SK-N-MC (cell line): ENCODE results near the gene POMZP3.
"Not testable (repeated sequence)": the region's sequence is repeated elsewhere in the genome, so short reads cannot be mapped to it uniquely, and the experiment has no call there.

Source experiments
- EZH2 ChIP-seq: fragments of 200-600 bp; sonication (generic); IDR thresholded peaks from one replicate; pipeline ENCODE4 v1.6.1; 2017; ENCODE audit warnings: antibody characterized with exemption
- POLR2AphosphoS5 ChIP-seq: IDR thresholded peaks from 2 replicates; pipeline ENCODE4 v1.6.1; 2012; ENCODE audit warnings: mild to moderate bottlenecking, low read depth, low read length, borderline replicate concordance

DNA sequence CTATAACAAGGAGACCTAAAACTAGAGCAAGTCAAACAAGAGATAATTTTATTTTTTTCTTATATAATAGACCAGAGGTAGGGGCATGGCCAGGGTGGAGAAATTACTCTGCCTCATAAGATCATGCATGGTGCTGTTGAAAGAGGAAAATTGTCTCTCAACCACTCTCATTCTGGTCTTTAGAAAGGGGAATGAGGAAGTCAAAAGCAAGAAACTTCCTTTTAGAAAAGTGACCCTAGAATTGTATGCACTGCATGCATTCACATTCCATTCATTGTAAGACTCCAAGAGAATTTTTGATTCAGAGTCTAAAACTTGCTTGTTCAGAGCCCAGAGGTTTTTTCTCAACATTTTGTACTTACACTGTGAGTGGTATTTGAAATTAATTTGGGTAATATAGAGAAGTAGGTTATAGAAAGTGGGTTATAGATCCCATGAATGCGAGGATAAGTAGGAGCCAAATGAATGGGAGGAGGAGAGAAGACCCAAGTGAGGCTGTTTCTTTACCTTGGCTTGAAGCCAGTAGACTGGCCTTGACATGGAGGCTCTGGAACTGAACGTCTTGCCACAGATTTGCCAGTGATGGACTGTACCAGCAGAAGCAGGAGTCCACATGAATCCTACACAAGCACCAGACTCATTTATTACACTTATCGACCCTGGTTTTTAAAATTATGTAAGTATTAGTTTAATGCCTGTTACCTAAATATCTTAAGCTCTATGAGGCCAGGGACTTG, 51.0 kb downstream of the POMZP3 start:
- TF ChIP-seq EZH2, POLR2AphosphoS5: not testable (repeated sequence)
